AG04449 (cell line): ENCODE measurements around the gene P3H2.
"Not testable (repeated sequence)": the region's sequence is repeated elsewhere in the genome, so short reads cannot be mapped to it uniquely, and the experiment has no call there.

Experiments
- CTCF ChIA-PET: fragments of 350-600 bp; formaldehyde crosslinking; extraction: SDS; loops from one replicate; lab custom pipeline; 2021; ENCODE audit warnings: antibody characterized with exemption; lab: Yijun Ruan, JAX
- POLR2A ChIA-PET: fragments of 400-600, 350-600 bp; formaldehyde crosslinking; extraction: SDS; loops from one replicate; lab custom pipeline; 2020; ENCODE audit warnings: antibody characterized with exemption, inconsistent platforms; lab: Yijun Ruan, JAX
- DNase-seq: peaks from one replicate; pipeline ENCODE4 v3.0.0-alpha.2; 2010; ENCODE audit warnings: low read depth, low spot score
- H3K4me3 ChIP-seq: 2 replicates; pipeline ENCODE4 v1.5.1; 2011; ENCODE audit warnings: low read depth, mild to moderate bottlenecking, control low read depth, low read length
- CTCF ChIP-seq: IDR thresholded peaks from one replicate; pipeline ENCODE4 v1.5.1; 2011; ENCODE audit warnings: mild to moderate bottlenecking, moderate library complexity, low read length, control low read depth, inconsistent platforms; ENCODE audit not compliant: insufficient read depth; ENCODE audit errors: missing control alignments

The P3H2 gene

GRCh38 chr3:190086191-190086590 is 34.5 kb downstream of the P3H2 start:
- no peak for TF ChIP-seq CTCF
- no peak for DNase-seq
- CTCF ChIA-PET, result interaction anchor here (0.6 to 1.0 kb wide), 2 partner anchors 12 to 19 kb away, joined by 3 read pairs; no protein-coding TSS in a partner anchor
- POLR2A ChIA-PET, result no interaction called here
- H3K4me3 ChIP-seq, result no peak overlapping the region

GRCh38 chr3:190084983-190085382 is 35.7 kb downstream of the P3H2 start:
- ChIA-PET CTCF (interaction anchor here (1.2 to 1.5 kb wide), 3 partner anchors 9 to 124 kb away, joined by 3 to 8 read pairs (median 3); no protein-coding TSS in a partner anchor), POLR2A (no interaction called here)
- TF ChIP-seq CTCF, result no peak
- no peak overlapping the region for H3K4me3 ChIP-seq
- no peak for DNase-seq

GRCh38 chr3:190083635-190084034 is 37.1 kb downstream of the P3H2 start:
- no peak for TF ChIP-seq CTCF
- DNase-seq, result no peak
- ChIA-PET POLR2A (no interaction called here), CTCF (interaction anchor here (1.0 kb wide), 1 partner anchor 71 kb away, joined by 3 read pairs; no protein-coding TSS in a partner anchor)
- H3K4me3 ChIP-seq, result no peak overlapping the region

- CTCF ChIA-PET, result interaction anchor here (2.0 kb wide), 1 partner anchor 40 kb away, joined by 5 read pairs; no protein-coding TSS in a partner anchor
- POLR2A ChIA-PET, result no interaction called here
- no peak for DNase-seq
- H3K4me3 ChIP-seq, result no peak overlapping the region
- TF ChIP-seq CTCF, result no peak
These were observed 39.3 kb downstream of the P3H2 start for GRCh38 chr3:190081389-190081788.

- ChIA-PET CTCF (interaction anchor here (1.2 to 1.9 kb wide), 3 partner anchors 16 to 111 kb away, joined by 3 to 5 read pairs (median 4); no protein-coding TSS in a partner anchor), POLR2A (interaction anchor here (0.6 kb wide), 1 partner anchor 15 kb away, joined by 3 read pairs; no protein-coding TSS in a partner anchor)
- DNase-seq, H3K4me3 ChIP-seq: not testable (repeated sequence)
These were observed 41.5 kb downstream of the P3H2 start for GRCh38 chr3:190079173-190079572.

- no peak for TF ChIP-seq CTCF
- POLR2A ChIA-PET, result interaction anchor here (0.9 kb wide), 1 partner anchor 13 kb away, joined by 7 read pairs; no protein-coding TSS in a partner anchor
- CTCF ChIA-PET, result interaction anchor here (1.8 to 1.9 kb wide), 2 partner anchors 15 to 110 kb away, joined by 4 to 5 read pairs; no protein-coding TSS in a partner anchor
- DNase-seq, result no peak
- no peak overlapping the region for H3K4me3 ChIP-seq
These were observed 43.2 kb downstream of the P3H2 start for GRCh38 chr3:190077395-190078045.
